CD14-positive monocyte (primary cell): ENCODE data around the gene COL19A1. TPM values are rescaled to one million over a fixed set of nuclear protein-coding genes. Genes with fewer than 3 reads are reported as not detected.

Source experiments
- DNase-seq, 3 donors: peaks; one replicate each; pipeline ENCODE4 v3.0.0-alpha.2; 2011 to 2022
- H2AFZ ChIP-seq: 2 replicates; pipeline ENCODE4 v1.6.0; 2012; ENCODE audit warnings: mild to moderate bottlenecking, low read depth, low read length, inconsistent platforms; ENCODE audit not compliant: insufficient read depth, poor library complexity, severe bottlenecking
- H3K27ac ChIP-seq, 2 donors: 1 replicate in 1 of 2; 2 replicates in 1 of 2; pipeline ENCODE4 v1.5.1; 2012 to 2013; ENCODE audit warnings: low read length in 2 of 2, control low read depth in 1 of 2, inconsistent platforms in 1 of 2, low read depth in 1 of 2, mild to moderate bottlenecking in 1 of 2
- H3K27me3 ChIP-seq, 2 donors: one replicate each; pipeline versions ENCODE4 v1.6.0 to v1.6.1; 2011 to 2013; ENCODE audit warnings: low read length in 2 of 2; ENCODE audit not compliant: control insufficient read depth in 2 of 2, insufficient read depth in 2 of 2
- H3K36me3 ChIP-seq, 2 donors: replicated peaks in 1 of 2; 1 replicate in 1 of 2; 2 replicates in 1 of 2; pipeline versions ENCODE4 v1.5.1 to v1.6.1; 2012 to 2013; ENCODE audit warnings: low read length in 2 of 2, control low read depth in 1 of 2, inconsistent platforms in 1 of 2, mild to moderate bottlenecking in 1 of 2; ENCODE audit not compliant: insufficient read depth in 2 of 2, control insufficient read depth in 1 of 2
- H3K4me1 ChIP-seq, 2 donors: 1 replicate in 1 of 2; 2 replicates in 1 of 2; pipeline versions ENCODE4 v1.5.1 to v1.6.1; 2012 to 2013; ENCODE audit warnings: low read length in 2 of 2, control low read depth in 1 of 2, inconsistent platforms in 1 of 2, mild to moderate bottlenecking in 1 of 2, moderate library complexity in 1 of 2; ENCODE audit not compliant: insufficient read depth in 2 of 2, control insufficient read depth in 1 of 2
- H3K4me2 ChIP-seq: replicated peaks from 2 replicates; pipeline ENCODE3; 2012; ENCODE audit warnings: low read length, moderate library complexity, mild to moderate bottlenecking; ENCODE audit not compliant: poor library complexity, severe bottlenecking; ENCODE audit errors: extremely low read depth
- H3K4me3 ChIP-seq, 3 experiments: fragments of 200-600 bp in 1 of 3; sonication (generic) in 1 of 3; replicated peaks in 1 of 3; 1 replicate in 2 of 3; 2 replicates in 1 of 3; pipeline ENCODE4 v1.5.1; 2011 to 2013; ENCODE audit warnings: low read length in 3 of 3, mild to moderate bottlenecking in 3 of 3, control low read depth in 2 of 3, low read depth in 2 of 3, inconsistent platforms in 1 of 3, moderate library complexity in 1 of 3
- H3K79me2 ChIP-seq: 2 replicates; pipeline ENCODE4 v1.6.0; 2012; ENCODE audit warnings: mild to moderate bottlenecking, control low read depth, inconsistent platforms, low read length, moderate library complexity; ENCODE audit not compliant: insufficient read depth
- H3K9ac ChIP-seq: 2 replicates; pipeline ENCODE4 v1.6.0; 2017; ENCODE audit warnings: low read length, mild to moderate bottlenecking; ENCODE audit not compliant: insufficient read depth, poor library complexity, severe bottlenecking
- H3K9me3 ChIP-seq, 2 donors: replicated peaks in 1 of 2; 1 replicate in 1 of 2; 2 replicates in 1 of 2; pipeline versions ENCODE4 v1.5.1 to v1.6.1; 2012 to 2013; ENCODE audit warnings: low read length in 2 of 2, control low read depth in 1 of 2; ENCODE audit not compliant: control insufficient read depth in 1 of 2, insufficient read depth in 1 of 2
- H4K20me1 ChIP-seq: 2 replicates; pipeline ENCODE4 v1.6.0; 2012; ENCODE audit warnings: mild to moderate bottlenecking, low read length, control low read depth, moderate library complexity; ENCODE audit not compliant: insufficient read depth
- H3K27ac Mint-ChIP-seq, 7 donors: one replicate each; pipeline ENCODE4 v1.8.0; 2020; ENCODE audit warnings: mild to moderate bottlenecking in 7 of 7, mixed read lengths in 7 of 7, moderate library complexity in 6 of 7, inconsistent platforms in 2 of 7
- H3K27me3 Mint-ChIP-seq, 3 donors: one replicate each; pipeline ENCODE4 v1.8.0; 2021 to 2022; ENCODE audit warnings: low read depth in 3 of 3, mild to moderate bottlenecking in 3 of 3, mixed read lengths in 3 of 3, moderate library complexity in 3 of 3, inconsistent platforms in 1 of 3
- H3K36me3 Mint-ChIP-seq, 2 donors: one replicate each; pipeline ENCODE4 v1.8.0; 2020; ENCODE audit warnings: mixed read lengths in 2 of 2, inconsistent platforms in 1 of 2, mild to moderate bottlenecking in 1 of 2
- H3K4me1 Mint-ChIP-seq: one replicate; pipeline ENCODE4 v1.8.0; 2020; ENCODE audit warnings: mild to moderate bottlenecking, mixed read lengths
- H3K4me3 Mint-ChIP-seq, 2 donors: one replicate each; pipeline ENCODE4 v1.8.0; 2020; ENCODE audit warnings: mild to moderate bottlenecking in 2 of 2, mixed read lengths in 2 of 2, moderate library complexity in 1 of 2
- H3K9me3 Mint-ChIP-seq, 7 donors: one replicate each; pipeline ENCODE4 v1.8.0; 2020 to 2022; ENCODE audit warnings: mixed read lengths in 7 of 7, mild to moderate bottlenecking in 6 of 7, moderate library complexity in 6 of 7, inconsistent platforms in 2 of 7
- WGBS: methylation state at CpG from one replicate; pipeline ENCODE4 v1.1.5; 2013; ENCODE audit warnings: missing lambda C conversion rate; ENCODE audit not compliant: insufficient coverage; 5-methylcytosine and 5-hydroxymethylcytosine counted together
- intact Hi-C, 2 donors: fragments of 100-400 bp; cut with micrococcal nuclease; formaldehyde crosslinking; loops; one replicate each; pipeline versions ENCODE4 v1.15.0 to v1.15.1; 2023
- polyA plus RNA-seq, 3 donors: library from polyadenylated mRNA; depleted of rRNA in 1 of 3; unstranded in 2 of 3; stranded (reverse) in 1 of 3; fragments of 300-500 nt in 2 of 3; fragments of >200 nt in 1 of 3; fragmentation: Illumina TruSeq in 2 of 3; gene quantifications; 1 replicate in 2 of 3; 2 replicates in 1 of 3; pipeline ENCODE4 v1.2.3, GENCODE V29; 2012 to 2021
- TF ChIP-seq, protein P1 (sequence below): fragments of 200-600 bp; IDR thresholded peaks from one replicate; pipeline ENCODE4 v1.8.0; 2022; ENCODE audit warnings: antibody characterized with exemption, mild to moderate bottlenecking

The COL19A1 gene
- polyA plus RNA-seq, 3 donors, result not detected

DNA sequence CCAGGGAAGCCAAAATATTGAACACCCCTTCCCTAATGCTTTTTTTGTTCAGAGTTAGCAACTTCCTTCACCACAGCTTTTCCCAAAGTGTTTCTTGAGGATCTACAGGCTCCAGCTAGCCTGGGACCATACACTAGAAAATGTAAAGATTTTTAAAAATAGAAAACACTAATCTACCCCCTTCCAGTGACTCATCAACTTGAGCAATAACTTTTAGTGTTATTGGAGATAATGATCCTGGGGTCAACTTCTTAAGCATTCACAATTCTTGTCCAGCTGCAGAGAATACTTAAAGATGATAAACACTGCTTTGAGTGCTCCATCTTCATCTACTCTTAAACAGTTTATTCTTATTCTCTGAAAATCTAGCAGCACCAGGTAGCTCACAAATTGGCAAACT, 304.9 kb downstream of the COL19A1 start:
- Histone ChIP-seq H3K36me3 (no peaks in the 10 kb centered on the region), H3K4me1 (no peaks in the 10 kb centered on the region), H3K79me2 (no peaks in the 10 kb centered on the region), H4K20me1 (no peaks in the 10 kb centered on the region), H3K27ac (no peak overlapping the region), H3K4me2 (no peak overlapping the region), H3K27me3 (peaks cover under 1 to 7% of the 10 kb centered on the region in 2 donors), H3K9ac (no peak overlapping the region), H2AFZ (no peak overlapping the region), H3K4me3 (no peak overlapping the region), H3K9me3 (no peaks in the 10 kb centered on the region)
- Mint-ChIP-seq H3K9me3 (peaks cover 0 to 3% (median 0%) of the 10 kb centered on the region in 7 donors), H3K27me3 (peaks cover 6 to 15% (median 9%) of the 10 kb centered on the region in 3 donors), H3K36me3 (no peaks in the 10 kb centered on the region), H3K27ac (no peak overlapping the region), H3K4me3 (no peak overlapping the region), H3K4me1 (no peaks in the 10 kb centered on the region)
- TF ChIP-seq, protein P1, sequence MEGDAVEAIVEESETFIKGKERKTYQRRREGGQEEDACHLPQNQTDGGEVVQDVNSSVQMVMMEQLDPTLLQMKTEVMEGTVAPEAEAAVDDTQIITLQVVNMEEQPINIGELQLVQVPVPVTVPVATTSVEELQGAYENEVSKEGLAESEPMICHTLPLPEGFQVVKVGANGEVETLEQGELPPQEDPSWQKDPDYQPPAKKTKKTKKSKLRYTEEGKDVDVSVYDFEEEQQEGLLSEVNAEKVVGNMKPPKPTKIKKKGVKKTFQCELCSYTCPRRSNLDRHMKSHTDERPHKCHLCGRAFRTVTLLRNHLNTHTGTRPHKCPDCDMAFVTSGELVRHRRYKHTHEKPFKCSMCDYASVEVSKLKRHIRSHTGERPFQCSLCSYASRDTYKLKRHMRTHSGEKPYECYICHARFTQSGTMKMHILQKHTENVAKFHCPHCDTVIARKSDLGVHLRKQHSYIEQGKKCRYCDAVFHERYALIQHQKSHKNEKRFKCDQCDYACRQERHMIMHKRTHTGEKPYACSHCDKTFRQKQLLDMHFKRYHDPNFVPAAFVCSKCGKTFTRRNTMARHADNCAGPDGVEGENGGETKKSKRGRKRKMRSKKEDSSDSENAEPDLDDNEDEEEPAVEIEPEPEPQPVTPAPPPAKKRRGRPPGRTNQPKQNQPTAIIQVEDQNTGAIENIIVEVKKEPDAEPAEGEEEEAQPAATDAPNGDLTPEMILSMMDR, result no peak
- no peak for DNase-seq
- intact Hi-C loops, result no loop called here

GRCh38 chr6:70172252-70172651, 305.9 kb downstream of the COL19A1 start:
- Histone ChIP-seq H3K4me2 (no peak overlapping the region), H3K9ac (no peak overlapping the region), H4K20me1 (no peaks in the 10 kb centered on the region), H3K27ac (no peak overlapping the region), H3K36me3 (no peaks in the 10 kb centered on the region), H3K4me3 (no peak overlapping the region), H3K79me2 (no peaks in the 10 kb centered on the region), H3K4me1 (no peaks in the 10 kb centered on the region), H3K9me3 (no peaks in the 10 kb centered on the region), H3K27me3 (peaks cover 0 to 3% of the 10 kb centered on the region in 2 donors), H2AFZ (no peak overlapping the region)
- no peak for DNase-seq
- Mint-ChIP-seq H3K27ac (no peak overlapping the region), H3K4me3 (no peak overlapping the region), H3K27me3 (peaks cover 3 to 8% (median 4%) of the 10 kb centered on the region in 3 donors), H3K4me1 (no peaks in the 10 kb centered on the region), H3K36me3 (no peaks in the 10 kb centered on the region), H3K9me3 (peaks cover 0 to 3% (median 0%) of the 10 kb centered on the region in 7 donors)
- WGBS, result 68% methylated on average over 2 of the region's 2 CpGs
- TF ChIP-seq, protein P1, result no peak
- intact Hi-C loops, result no loop called here
